Measurements from ENCODE around the gene DGKZ.

The DGKZ gene

DNA sequence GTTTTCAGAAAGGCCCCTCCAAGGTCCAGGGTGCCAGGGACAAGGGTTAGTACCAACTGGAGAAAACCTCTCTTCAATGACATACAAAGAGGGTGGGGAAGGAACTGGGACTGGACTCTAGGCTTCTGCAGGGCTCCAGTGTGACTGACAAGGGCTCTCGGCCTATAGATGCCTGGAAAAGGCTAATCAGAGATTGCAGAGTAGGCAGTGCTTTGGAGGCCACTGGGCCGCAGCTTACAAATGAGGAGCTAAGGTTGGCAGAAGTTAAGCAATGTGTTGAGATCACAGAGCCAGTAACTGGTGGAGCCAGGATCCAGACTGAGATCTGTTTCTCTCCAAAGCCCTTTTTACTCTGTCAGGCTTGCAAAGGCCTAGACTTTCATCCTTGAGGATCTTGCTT, 7.4 kb upstream of the DGKZ start:
- Histone ChIP-seq H3K9ac (no peak overlapping the region), H3K79me2 (ENCODE audit: insufficient read depth, low read depth) (no peaks in the 10 kb centered on the region), H2AFZ (ENCODE audit: low read depth) (no peak overlapping the region), H4K20me1 (ENCODE audit: insufficient read depth) (no peaks in the 10 kb centered on the region), H3K36me3 (ENCODE audit: insufficient read depth) (no peaks in the 10 kb centered on the region), H3K27ac (no peak overlapping the region), H3K4me1 (ENCODE audit: low read depth, poor library complexity, severe bottlenecking) (no peaks in the 10 kb centered on the region), H3K4me2 (no peak overlapping the region), H3K27me3 (ENCODE audit: insufficient read depth, low read depth) (peaks cover 22% of the 10 kb centered on the region), H3K4me3 (IDR thresholded peaks at IDR 0.05; ENCODE audit: insufficient read depth, low read depth, low read length) (no peak overlapping the region)
- TF ChIP-seq, protein P1, sequence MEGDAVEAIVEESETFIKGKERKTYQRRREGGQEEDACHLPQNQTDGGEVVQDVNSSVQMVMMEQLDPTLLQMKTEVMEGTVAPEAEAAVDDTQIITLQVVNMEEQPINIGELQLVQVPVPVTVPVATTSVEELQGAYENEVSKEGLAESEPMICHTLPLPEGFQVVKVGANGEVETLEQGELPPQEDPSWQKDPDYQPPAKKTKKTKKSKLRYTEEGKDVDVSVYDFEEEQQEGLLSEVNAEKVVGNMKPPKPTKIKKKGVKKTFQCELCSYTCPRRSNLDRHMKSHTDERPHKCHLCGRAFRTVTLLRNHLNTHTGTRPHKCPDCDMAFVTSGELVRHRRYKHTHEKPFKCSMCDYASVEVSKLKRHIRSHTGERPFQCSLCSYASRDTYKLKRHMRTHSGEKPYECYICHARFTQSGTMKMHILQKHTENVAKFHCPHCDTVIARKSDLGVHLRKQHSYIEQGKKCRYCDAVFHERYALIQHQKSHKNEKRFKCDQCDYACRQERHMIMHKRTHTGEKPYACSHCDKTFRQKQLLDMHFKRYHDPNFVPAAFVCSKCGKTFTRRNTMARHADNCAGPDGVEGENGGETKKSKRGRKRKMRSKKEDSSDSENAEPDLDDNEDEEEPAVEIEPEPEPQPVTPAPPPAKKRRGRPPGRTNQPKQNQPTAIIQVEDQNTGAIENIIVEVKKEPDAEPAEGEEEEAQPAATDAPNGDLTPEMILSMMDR (conservative IDR thresholded peaks at IDR 0.05; ENCODE audit: low read depth, low read length): no peak

DNA sequence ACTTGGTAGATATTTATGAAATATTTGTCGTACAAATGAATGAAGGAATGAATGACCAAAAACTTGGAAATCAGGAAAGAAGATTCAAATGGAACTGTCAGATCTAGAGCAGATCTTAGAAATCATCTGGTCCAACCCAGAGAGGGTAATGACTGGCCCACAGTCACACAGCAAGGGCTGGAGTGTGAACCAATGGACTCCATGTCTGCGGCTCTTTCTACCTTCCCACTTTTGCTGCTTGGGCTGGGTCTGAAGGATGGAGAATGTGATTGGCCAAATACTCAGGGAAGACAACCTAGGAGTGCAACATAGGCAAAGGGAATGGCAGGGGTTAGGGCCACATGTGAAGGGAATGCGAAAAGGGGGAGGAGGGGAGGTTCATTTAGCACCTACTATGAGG, 5.8 kb upstream of the DGKZ start:
- Histone ChIP-seq H3K9ac (no peak overlapping the region), H3K79me2 (ENCODE audit: insufficient read depth, low read depth) (no peaks in the 10 kb centered on the region), H3K27me3 (ENCODE audit: insufficient read depth, low read depth) (peaks cover 22% of the 10 kb centered on the region), H3K4me1 (ENCODE audit: low read depth, poor library complexity, severe bottlenecking) (no peaks in the 10 kb centered on the region), H4K20me1 (ENCODE audit: insufficient read depth) (no peaks in the 10 kb centered on the region), H3K4me2 (no peak overlapping the region), H3K4me3 (IDR thresholded peaks at IDR 0.05; ENCODE audit: insufficient read depth, low read depth, low read length) (no peak overlapping the region), H3K27ac (no peak overlapping the region), H2AFZ (ENCODE audit: low read depth) (no peak overlapping the region), H3K36me3 (ENCODE audit: insufficient read depth) (no peaks in the 10 kb centered on the region)
- TF ChIP-seq, protein P1 (conservative IDR thresholded peaks at IDR 0.05; ENCODE audit: low read depth, low read length): no peak

DNA sequence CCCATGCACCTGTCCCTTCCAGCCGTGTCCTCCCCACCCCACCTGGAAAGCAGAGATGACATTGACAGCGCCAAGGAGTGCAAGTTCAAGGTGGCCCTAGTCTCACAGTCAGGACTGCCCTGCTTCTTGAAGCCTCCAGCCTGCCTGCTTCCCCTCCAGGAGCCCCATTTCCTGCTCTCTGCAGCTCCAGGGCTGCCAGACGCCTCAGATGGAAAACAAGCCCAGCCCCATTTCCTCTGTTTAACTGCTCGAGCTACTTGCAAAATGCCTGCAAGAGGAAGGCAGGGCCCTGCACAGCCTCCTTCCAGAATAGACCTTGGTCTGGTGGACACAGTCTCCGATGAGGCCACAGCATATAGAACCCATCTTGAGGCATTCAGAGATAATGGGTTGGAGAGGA, 5.0 kb upstream of the DGKZ start:
- TF ChIP-seq, protein P1 (conservative IDR thresholded peaks at IDR 0.05; ENCODE audit: low read depth, low read length): no peak
- Histone ChIP-seq H3K9ac (no peak overlapping the region), H3K4me3 (IDR thresholded peaks at IDR 0.05; ENCODE audit: insufficient read depth, low read depth, low read length) (no peak overlapping the region), H4K20me1 (ENCODE audit: insufficient read depth) (no peaks in the 10 kb centered on the region), H3K4me2 (no peak overlapping the region), H3K79me2 (ENCODE audit: insufficient read depth, low read depth) (no peaks in the 10 kb centered on the region), H3K36me3 (ENCODE audit: insufficient read depth) (no peaks in the 10 kb centered on the region), H3K4me1 (ENCODE audit: low read depth, poor library complexity, severe bottlenecking) (peaks cover 5% of the 10 kb centered on the region), H3K27ac (no peak overlapping the region), H2AFZ (ENCODE audit: low read depth) (no peak overlapping the region), H3K27me3 (ENCODE audit: insufficient read depth, low read depth) (peaks cover 22% of the 10 kb centered on the region)

DNA sequence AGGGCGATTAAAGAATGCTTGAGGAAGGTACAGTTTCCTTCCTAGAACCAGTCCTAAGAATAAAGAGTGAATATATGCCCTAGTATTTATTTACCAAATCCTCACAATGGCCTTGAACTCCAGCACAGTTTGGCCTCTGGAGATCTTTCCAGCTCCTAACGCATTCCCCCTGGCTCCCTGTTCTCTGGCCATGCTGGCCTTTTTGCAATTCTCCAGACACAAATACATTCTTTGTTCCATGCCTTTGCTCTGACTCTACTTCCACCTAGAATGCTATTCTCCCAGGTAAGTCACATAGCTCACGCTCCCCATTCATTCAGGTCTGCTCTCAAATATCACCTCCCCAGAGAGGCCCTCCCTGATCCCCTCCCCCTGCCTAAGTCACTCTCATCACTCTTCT, 3.7 kb upstream of the DGKZ start:
- no peak overlapping the region for H3K27ac ChIP-seq
- H3K27me3 ChIP-seq (ENCODE audit: insufficient read depth, low read depth): peaks cover 22% of the 10 kb centered on the region
- H3K4me2 ChIP-seq: no peak overlapping the region
- no peak overlapping the region for H3K4me3 ChIP-seq (IDR thresholded peaks at IDR 0.05; ENCODE audit: insufficient read depth, low read depth, low read length)
- H3K4me1 ChIP-seq (ENCODE audit: low read depth, poor library complexity, severe bottlenecking): peaks cover 5% of the 10 kb centered on the region
- no peaks in the 10 kb centered on the region for H4K20me1 ChIP-seq (ENCODE audit: insufficient read depth)
- H2AFZ ChIP-seq (ENCODE audit: low read depth): no peak overlapping the region
- H3K79me2 ChIP-seq (ENCODE audit: insufficient read depth, low read depth): peaks cover 9% of the 10 kb centered on the region
- no peaks in the 10 kb centered on the region for H3K36me3 ChIP-seq (ENCODE audit: insufficient read depth)
- H3K9ac ChIP-seq: no peak overlapping the region
- TF ChIP-seq, protein P1 (conservative IDR thresholded peaks at IDR 0.05; ENCODE audit: low read depth, low read length): no peak
